ENCODE measurements around the gene HLA-DQB2.

The HLA-DQB2 gene

GRCh38 chr6:32742374-32742773 lies 21.0 kb downstream of the HLA-DQB2 start:
- DNase-seq: no peak

- no peak for DNase-seq
Observed at GRCh38 chr6:32741031-32741960, 22.0 kb downstream of the HLA-DQB2 start, which contains the start of gene HLA-DQA2. Gene HLA-DQA2 (plus strand): TSS chr6:32741391. CDS start chr6:32741444, 53 bp downstream.

GRCh38 chr6:32738126-32738525 lies 25.2 kb downstream of the HLA-DQB2 start:
- no peak for DNase-seq

- no peak for DNase-seq
Observed at GRCh38 chr6:32718879-32719278, 44.5 kb downstream of the HLA-DQB2 start.

- no peak for DNase-seq
Observed at GRCh38 chr6:32716396-32716795, 46.9 kb downstream of the HLA-DQB2 start.

- no peak for DNase-seq
Observed at GRCh38 chr6:32713241-32713640, 50.1 kb downstream of the HLA-DQB2 start.

GRCh38 chr6:32709625-32710024 lies 53.7 kb downstream of the HLA-DQB2 start:
- DNase-seq: no peak
